Measurements from ENCODE around the gene APBA2. TPM values are rescaled to one million over a fixed set of nuclear protein-coding genes. Genes with fewer than 3 reads are reported as not detected.

Gene APBA2
- polyA plus RNA-seq, 1 donor (not counting 4 experiments of a cell fraction or from before 2014, with no cell fraction given), result 5.5 TPM

- Histone ChIP-seq H3K36me3 (ENCODE audit: control insufficient read depth in 2 of 2, extremely low read depth in 1 of 2, insufficient read depth in 2 of 2, low read length in 2 of 2) (no peaks in the 10 kb centered on the region), H3K27me3 (ENCODE audit: control insufficient read depth, extremely low read depth, insufficient read depth, low read length) (no peaks in the 10 kb centered on the region), H2AFZ (ENCODE audit: control insufficient read depth, low read length) (no peak overlapping the region), H3K9me3 (ENCODE audit: control insufficient read depth, low read depth, low read length) (peaks cover 4% of the 10 kb centered on the region), H4K20me1 (ENCODE audit: control insufficient read depth, extremely low read depth, insufficient read depth, low read length) (no peaks in the 10 kb centered on the region), H3K4me3 (ENCODE audit: control insufficient read depth in 2 of 3, extremely low read depth in 1 of 3, insufficient read depth in 2 of 3, low read depth in 1 of 3, low read length in 3 of 3) (no peak overlapping the region), H3K9ac (ENCODE audit: control insufficient read depth, extremely low read depth, insufficient read depth, low read length) (no peak overlapping the region), H3K79me2 (ENCODE audit: control insufficient read depth, insufficient read depth, low read length) (no peaks in the 10 kb centered on the region), H3K4me2 (ENCODE audit: control insufficient read depth, extremely low read depth, insufficient read depth, low read depth, low read length) (no peak overlapping the region), H3K9me1 (ENCODE audit: control insufficient read depth, extremely low read depth, insufficient read depth, low read length) (no peaks in the 10 kb centered on the region), H3K27ac (ENCODE audit: control insufficient read depth, insufficient read depth, low read length) (no peak overlapping the region), H3K4me1 (ENCODE audit: control insufficient read depth, extremely low read depth, insufficient read depth, low read length) (no peaks in the 10 kb centered on the region)
- TF ChIP-seq CTCF (optimal IDR thresholded peaks at IDR 0.05 in 1 of 3, IDR thresholded peaks at IDR 0.05 in 1 of 3, conservative IDR thresholded peaks at IDR 0.05 in 1 of 3; ENCODE audit: extremely low read depth in 1 of 3, insufficient read depth in 2 of 3, low read length in 3 of 3), result no peak
- TF ChIP-seq EZH2 (IDR thresholded peaks at IDR 0.05; ENCODE audit: low read length), result no peak
- dilution Hi-C loops (cut with MboI; ENCODE audit: extremely low pct_ligation_motif_present, low sequenced_read_pairs), result no loop called here
- FAIRE-seq (no peak), DNase-seq (ENCODE audit: low read depth, low spot score) (no peak)
These were observed 61.0 kb downstream of the APBA2 start for GRCh38 chr15:28946803-28947202.

GRCh38 chr15:28947221-28947674, 61.5 kb downstream of the APBA2 start:
- DNase-seq (ENCODE audit: low read depth, low spot score), result no peak
- dilution Hi-C loops (cut with MboI; ENCODE audit: extremely low pct_ligation_motif_present, low sequenced_read_pairs), result no loop called here
- Histone ChIP-seq H3K4me1 (ENCODE audit: control insufficient read depth, extremely low read depth, insufficient read depth, low read length) (no peaks in the 10 kb centered on the region), H3K27me3 (ENCODE audit: control insufficient read depth, extremely low read depth, insufficient read depth, low read length) (no peaks in the 10 kb centered on the region), H3K4me2 (ENCODE audit: control insufficient read depth, extremely low read depth, insufficient read depth, low read depth, low read length) (no peak overlapping the region), H2AFZ (ENCODE audit: control insufficient read depth, low read length) (no peak overlapping the region), H3K36me3 (ENCODE audit: control insufficient read depth in 2 of 2, extremely low read depth in 1 of 2, insufficient read depth in 2 of 2, low read length in 2 of 2) (no peaks in the 10 kb centered on the region), H3K79me2 (ENCODE audit: control insufficient read depth, insufficient read depth, low read length) (no peaks in the 10 kb centered on the region), H3K4me3 (ENCODE audit: control insufficient read depth in 2 of 3, extremely low read depth in 1 of 3, insufficient read depth in 2 of 3, low read depth in 1 of 3, low read length in 3 of 3) (no peak overlapping the region), H3K27ac (ENCODE audit: control insufficient read depth, insufficient read depth, low read length) (no peak overlapping the region), H3K9ac (ENCODE audit: control insufficient read depth, extremely low read depth, insufficient read depth, low read length) (no peak overlapping the region), H3K9me1 (ENCODE audit: control insufficient read depth, extremely low read depth, insufficient read depth, low read length) (no peaks in the 10 kb centered on the region), H4K20me1 (ENCODE audit: control insufficient read depth, extremely low read depth, insufficient read depth, low read length) (no peaks in the 10 kb centered on the region), H3K9me3 (ENCODE audit: control insufficient read depth, low read depth, low read length) (peaks cover 4% of the 10 kb centered on the region)
- no peak for FAIRE-seq
- no peak for TF ChIP-seq EZH2 (IDR thresholded peaks at IDR 0.05; ENCODE audit: low read length)
- no peak for TF ChIP-seq CTCF (optimal IDR thresholded peaks at IDR 0.05 in 1 of 3, IDR thresholded peaks at IDR 0.05 in 1 of 3, conservative IDR thresholded peaks at IDR 0.05 in 1 of 3; ENCODE audit: extremely low read depth in 1 of 3, insufficient read depth in 2 of 3, low read length in 3 of 3)
